ENCODE results near the gene ENTPD2. TPM values are rescaled to one million over a fixed set of nuclear protein-coding genes. Genes with fewer than 3 reads are reported as not detected.

ENTPD2 gene
- total RNA-seq, 1 experiment from 2014 or later, result 31.5 TPM

DNA sequence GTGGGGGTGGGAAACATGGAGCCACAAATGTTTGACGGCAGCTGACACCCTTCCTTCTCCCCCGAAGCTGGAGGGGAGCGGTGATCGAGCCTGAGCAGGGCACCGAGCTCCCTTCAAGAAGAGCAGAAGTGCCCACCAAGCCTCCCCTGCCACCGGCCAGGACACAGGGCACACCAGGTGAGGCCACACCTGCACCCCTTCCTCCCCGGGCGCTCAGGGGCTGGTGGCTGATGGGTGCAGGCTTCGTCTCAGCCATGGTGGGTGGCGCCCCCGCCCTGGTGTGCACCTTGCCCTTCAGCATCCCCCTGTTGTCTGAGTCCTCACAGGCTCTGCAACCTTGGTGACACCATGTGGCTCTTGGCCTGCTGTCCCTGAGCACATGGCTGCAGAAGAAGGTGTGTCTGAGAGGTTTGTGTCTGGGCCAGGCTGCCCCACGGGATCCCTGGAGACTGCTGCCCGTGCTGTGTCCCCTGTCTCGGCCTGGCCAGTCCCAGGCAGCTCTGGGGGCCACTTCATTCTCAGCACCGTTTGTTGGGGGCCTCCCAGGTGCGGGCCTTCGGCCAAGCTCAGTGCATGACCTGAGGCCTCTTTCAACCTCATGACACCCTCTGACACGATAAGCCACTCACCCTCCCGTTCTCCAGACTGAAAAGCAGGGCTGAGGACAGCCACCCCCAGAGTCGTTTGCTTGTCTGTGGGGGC is 44.1 kb upstream of the ENTPD2 start:
- peaks cover 56% of the 10 kb centered on the region for H3K36me3 Mint-ChIP-seq (ENCODE audit: insufficient read depth, unreplicated experiment)
- POLR2A ChIA-PET, result no interaction called here
- CTCF ChIA-PET, result interaction anchor here (0.9 kb wide), 1 partner anchor 11 kb away, joined by 3 read pairs; no protein-coding TSS in a partner anchor

DNA sequence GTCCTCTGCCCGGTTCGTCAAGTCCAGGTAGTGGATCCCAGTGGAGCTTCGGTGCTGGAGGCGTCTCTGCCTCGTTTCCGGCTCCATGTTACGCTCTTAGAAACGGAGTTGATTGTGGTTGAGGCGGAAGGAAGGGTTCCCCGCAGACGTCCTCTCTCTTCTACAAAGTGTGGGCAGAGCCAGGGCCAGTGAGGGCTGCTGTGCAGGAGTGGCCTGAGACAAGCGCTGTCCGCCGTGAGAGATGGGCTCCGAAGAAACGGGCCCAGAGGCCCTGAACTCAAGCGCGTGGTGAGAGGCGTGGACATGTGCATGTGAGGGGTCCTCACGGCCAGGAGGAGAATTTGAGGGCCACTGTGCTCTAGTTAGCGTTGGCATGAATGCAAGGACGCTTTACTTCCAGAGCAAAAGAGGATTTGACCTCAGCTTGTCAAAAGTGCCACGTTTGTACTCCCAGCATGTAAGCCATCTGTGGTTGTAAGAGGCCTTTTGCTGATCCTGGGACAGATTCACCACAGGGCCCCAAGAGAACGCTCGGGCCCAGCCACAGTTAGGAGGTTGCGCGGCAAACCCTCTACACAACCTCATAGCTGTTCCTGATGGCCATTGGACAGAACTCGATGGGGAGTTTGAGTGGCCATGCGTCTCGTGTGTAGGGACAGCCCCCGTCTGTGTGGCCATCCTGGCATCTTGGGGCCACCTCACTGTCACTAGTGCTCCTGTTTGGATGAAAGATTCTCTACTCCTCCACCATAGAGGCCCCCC is 43.1 kb upstream of the ENTPD2 start:
- H3K4me1 Mint-ChIP-seq (ENCODE audit: insufficient read depth, unreplicated experiment), result no peaks in the 10 kb centered on the region
- POLR2A ChIA-PET, result no interaction called here
- no peaks in the 10 kb centered on the region for H3K9me3 Mint-ChIP-seq (ENCODE audit: unreplicated experiment)
- H3K27me3 Mint-ChIP-seq (ENCODE audit: insufficient read depth, unreplicated experiment), result no peaks in the 10 kb centered on the region
- no TSS peak for BruUV-seq (replicated peaks)
- CTCF ChIA-PET, result interaction anchor here (0.6 to 1.2 kb wide), 4 partner anchors 12 to 140 kb away, joined by 3 to 4 read pairs (median 3); no protein-coding TSS in a partner anchor
- intact Hi-C loops (cut with micrococcal nuclease), result no loop called here
- TF ChIP-seq, protein P1, sequence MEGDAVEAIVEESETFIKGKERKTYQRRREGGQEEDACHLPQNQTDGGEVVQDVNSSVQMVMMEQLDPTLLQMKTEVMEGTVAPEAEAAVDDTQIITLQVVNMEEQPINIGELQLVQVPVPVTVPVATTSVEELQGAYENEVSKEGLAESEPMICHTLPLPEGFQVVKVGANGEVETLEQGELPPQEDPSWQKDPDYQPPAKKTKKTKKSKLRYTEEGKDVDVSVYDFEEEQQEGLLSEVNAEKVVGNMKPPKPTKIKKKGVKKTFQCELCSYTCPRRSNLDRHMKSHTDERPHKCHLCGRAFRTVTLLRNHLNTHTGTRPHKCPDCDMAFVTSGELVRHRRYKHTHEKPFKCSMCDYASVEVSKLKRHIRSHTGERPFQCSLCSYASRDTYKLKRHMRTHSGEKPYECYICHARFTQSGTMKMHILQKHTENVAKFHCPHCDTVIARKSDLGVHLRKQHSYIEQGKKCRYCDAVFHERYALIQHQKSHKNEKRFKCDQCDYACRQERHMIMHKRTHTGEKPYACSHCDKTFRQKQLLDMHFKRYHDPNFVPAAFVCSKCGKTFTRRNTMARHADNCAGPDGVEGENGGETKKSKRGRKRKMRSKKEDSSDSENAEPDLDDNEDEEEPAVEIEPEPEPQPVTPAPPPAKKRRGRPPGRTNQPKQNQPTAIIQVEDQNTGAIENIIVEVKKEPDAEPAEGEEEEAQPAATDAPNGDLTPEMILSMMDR (IDR thresholded peaks at IDR 0.05; ENCODE audit: unreplicated experiment), result no peak
- peaks cover 64% of the 10 kb centered on the region for H3K36me3 Mint-ChIP-seq (ENCODE audit: insufficient read depth, unreplicated experiment)
- H3K27ac Mint-ChIP-seq (ENCODE audit: low read depth, unreplicated experiment), result no peak overlapping the region
- no peak overlapping the region for H3K4me3 Mint-ChIP-seq (ENCODE audit: unreplicated experiment)
- DNase-seq (ENCODE audit: unreplicated experiment), result no peak

More for the DNA sequence above, 44.1 kb upstream of the ENTPD2 start:
- TF ChIP-seq, protein P1 (IDR thresholded peaks at IDR 0.05; ENCODE audit: unreplicated experiment), result no peak
- Mint-ChIP-seq H3K27me3 (ENCODE audit: insufficient read depth, unreplicated experiment) (no peaks in the 10 kb centered on the region), H3K4me1 (ENCODE audit: insufficient read depth, unreplicated experiment) (no peaks in the 10 kb centered on the region), H3K4me3 (ENCODE audit: unreplicated experiment) (no peak overlapping the region), H3K27ac (ENCODE audit: low read depth, unreplicated experiment) (no peak overlapping the region), H3K9me3 (ENCODE audit: unreplicated experiment) (no peaks in the 10 kb centered on the region)
- DNase-seq (ENCODE audit: unreplicated experiment), result no peak
- intact Hi-C loops (cut with micrococcal nuclease), result no loop called here
- BruUV-seq (replicated peaks), result no TSS peak

DNA sequence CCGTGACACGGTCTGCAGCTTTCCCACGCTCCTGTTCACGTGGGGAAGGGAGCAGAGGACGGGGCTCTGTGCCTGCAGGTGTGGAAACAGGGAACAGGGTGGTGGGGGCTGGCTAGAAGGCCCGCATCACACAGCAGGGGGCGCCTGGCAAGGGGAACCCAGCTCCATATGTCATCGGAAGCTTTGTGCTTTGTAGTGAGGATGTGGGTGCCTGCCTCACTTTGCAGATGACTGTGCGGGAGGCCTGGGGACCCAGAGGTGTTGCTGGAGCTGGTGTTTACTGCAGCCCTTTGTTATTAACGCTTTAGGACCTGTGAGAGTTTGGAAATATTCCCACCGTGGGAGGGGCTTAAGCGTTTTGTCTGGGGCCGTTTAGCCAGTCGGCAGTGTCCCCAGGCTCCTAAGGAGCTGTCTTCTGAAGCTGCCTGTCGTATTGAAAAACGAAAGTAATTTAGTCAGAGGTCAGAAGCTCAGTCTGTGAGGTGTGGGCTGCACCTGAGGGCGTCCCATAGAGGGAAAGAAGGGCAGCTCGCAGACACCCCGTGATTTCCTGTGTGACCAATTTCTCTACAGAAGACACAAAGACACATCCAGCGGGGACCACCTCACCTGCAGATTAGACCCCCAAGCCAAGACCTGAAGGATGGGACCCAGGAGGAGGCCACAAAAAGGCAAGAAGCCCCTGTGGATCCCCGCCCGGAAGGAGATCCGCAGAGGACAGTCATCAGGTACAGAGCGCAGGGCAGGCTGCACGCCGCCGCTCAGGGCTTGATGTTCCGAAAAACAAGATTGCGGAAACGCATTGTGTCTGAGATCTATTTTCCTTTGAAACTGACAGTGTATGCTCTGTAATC is 42.0 kb upstream of the ENTPD2 start:
- Mint-ChIP-seq H3K9me3 (ENCODE audit: unreplicated experiment) (no peaks in the 10 kb centered on the region), H3K27ac (ENCODE audit: low read depth, unreplicated experiment) (no peak overlapping the region), H3K36me3 (ENCODE audit: insufficient read depth, unreplicated experiment) (peaks cover 68% of the 10 kb centered on the region), H3K4me3 (ENCODE audit: unreplicated experiment) (no peak overlapping the region), H3K4me1 (ENCODE audit: insufficient read depth, unreplicated experiment) (no peaks in the 10 kb centered on the region), H3K27me3 (ENCODE audit: insufficient read depth, unreplicated experiment) (no peaks in the 10 kb centered on the region)
- intact Hi-C loops (cut with micrococcal nuclease), result no loop called here
- CTCF ChIA-PET, result interaction anchor here (0.6 to 1.2 kb wide), 3 partner anchors 27 to 220 kb away, joined by 3 to 4 read pairs (median 3); no protein-coding TSS in a partner anchor
- TF ChIP-seq, protein P1 (IDR thresholded peaks at IDR 0.05; ENCODE audit: unreplicated experiment), result no peak
- POLR2A ChIA-PET, result no interaction called here
- no TSS peak for BruUV-seq (replicated peaks)
- DNase-seq (ENCODE audit: unreplicated experiment), result no peak

Measured in MCF 10A (cell line).